ENCODE measurements around the gene KRTAP2-3.
A peak's percentile ranks its signal among the peaks of the same experiment; 100 is the strongest.
"Not testable (repeated sequence)": the region's sequence is repeated elsewhere in the genome, so short reads cannot be mapped to it uniquely, and the experiment has no call there.

The KRTAP2-3 gene

GRCh38 chr17:41065829-41066624 lies 6.1 kb upstream of the KRTAP2-3 start, which contains the start of gene KRTAP2-4:
Gene KRTAP2-4, minus strand, starts transcription at chr17:41065879. Its CDS starts 34 bp downstream, at chr17:41065845.
- Histone ChIP-seq H3K27ac (ENCODE audit: low read depth, low read length, severe bottlenecking) (no peak within 1 kb of the TSS), H3K4me1 (ENCODE audit: control insufficient read depth, insufficient read depth, low read length, poor library complexity, severe bottlenecking) (no peaks in the 10 kb centered on the region), H3K36me3 (ENCODE audit: control insufficient read depth, insufficient read depth, low read length) (no peaks in the 10 kb centered on the region), H3K9me3 (ENCODE audit: control insufficient read depth, low read length) (no peaks in the 10 kb centered on the region), H3K4me3 (ENCODE audit: extremely low read depth, insufficient read depth, low read length, poor library complexity, severe bottlenecking) (no peak within 1 kb of the TSS)
- WGBS, 2 experiments (ENCODE audit: insufficient coverage in 2 of 2) = 80 to 86% methylated on average over 3 to 5 of the region's 6 CpGs

GRCh38 chr17:41065016-41065689 lies 5.2 kb upstream of the KRTAP2-3 start:
- not testable (repeated sequence) for H3K4me3 ChIP-seq (ENCODE audit: extremely low read depth, insufficient read depth, low read length, poor library complexity, severe bottlenecking); H3K9me3 ChIP-seq (ENCODE audit: control insufficient read depth, low read length); H3K4me1 ChIP-seq (ENCODE audit: control insufficient read depth, insufficient read depth, low read length, poor library complexity, severe bottlenecking); H3K36me3 ChIP-seq (ENCODE audit: control insufficient read depth, insufficient read depth, low read length); H3K27ac ChIP-seq (ENCODE audit: low read depth, low read length, severe bottlenecking)
- WGBS, 2 experiments (ENCODE audit: insufficient coverage in 2 of 2) = 84% methylated on average over 3 of the region's 16 CpGs

- peaks cover 6% of the 10 kb centered on the region for H3K4me1 ChIP-seq (ENCODE audit: control insufficient read depth, insufficient read depth, low read length, poor library complexity, severe bottlenecking)
- WGBS, 2 experiments (ENCODE audit: insufficient coverage in 2 of 2) = no CpG with 5 or more reads among the region's 1 CpG
- no peak overlapping the region for H3K4me3 ChIP-seq (ENCODE audit: extremely low read depth, insufficient read depth, low read length, poor library complexity, severe bottlenecking)
Measured at GRCh38 chr17:41064301-41064700, 4.4 kb upstream of the KRTAP2-3 start.

GRCh38 chr17:41063449-41063848 lies 3.5 kb upstream of the KRTAP2-3 start:
- H3K27ac ChIP-seq (ENCODE audit: low read depth, low read length, severe bottlenecking) = no peak overlapping the region
- H3K4me3 ChIP-seq (ENCODE audit: extremely low read depth, insufficient read depth, low read length, poor library complexity, severe bottlenecking) = no peak overlapping the region
- H3K9me3 ChIP-seq (ENCODE audit: control insufficient read depth, low read length) = no peaks in the 10 kb centered on the region
- H3K4me1 ChIP-seq (ENCODE audit: control insufficient read depth, insufficient read depth, low read length, poor library complexity, severe bottlenecking) = peaks cover 11% of the 10 kb centered on the region
- no peaks in the 10 kb centered on the region for H3K36me3 ChIP-seq (ENCODE audit: control insufficient read depth, insufficient read depth, low read length)
- WGBS, 2 experiments (ENCODE audit: insufficient coverage in 2 of 2) = no CpG with 5 or more reads among the region's 4 CpGs

More at GRCh38 chr17:41064301-41064700, 4.4 kb upstream of the KRTAP2-3 start:
- H3K9me3 ChIP-seq (ENCODE audit: control insufficient read depth, low read length) = no peaks in the 10 kb centered on the region
- H3K36me3 ChIP-seq (ENCODE audit: control insufficient read depth, insufficient read depth, low read length) = no peaks in the 10 kb centered on the region
- H3K27ac ChIP-seq (ENCODE audit: low read depth, low read length, severe bottlenecking) = no peak overlapping the region

GRCh38 chr17:41061964-41062363 lies 2.0 kb upstream of the KRTAP2-3 start:
- Histone ChIP-seq H3K4me1 (ENCODE audit: control insufficient read depth, insufficient read depth, low read length, poor library complexity, severe bottlenecking) (peaks cover 11% of the 10 kb centered on the region), H3K9me3 (ENCODE audit: control insufficient read depth, low read length) (peaks cover 5% of the 10 kb centered on the region), H3K27ac (ENCODE audit: low read depth, low read length, severe bottlenecking) (peak overlapping the region; percentile 58), H3K36me3 (ENCODE audit: control insufficient read depth, insufficient read depth, low read length) (no peaks in the 10 kb centered on the region), H3K4me3 (ENCODE audit: extremely low read depth, insufficient read depth, low read length, poor library complexity, severe bottlenecking) (no peak overlapping the region)
- WGBS, 2 experiments (ENCODE audit: insufficient coverage in 2 of 2) = 89% methylated on average over 1 of the region's 1 CpG; no CpG with 5 or more reads in 1 of the 2 experiments

- H3K4me3 ChIP-seq (ENCODE audit: extremely low read depth, insufficient read depth, low read length, poor library complexity, severe bottlenecking); H3K36me3 ChIP-seq (ENCODE audit: control insufficient read depth, insufficient read depth, low read length): not testable (repeated sequence)
- WGBS, 2 experiments (ENCODE audit: insufficient coverage in 2 of 2) = 72 to 77% methylated on average over 4 to 5 of the region's 31 CpGs
- Histone ChIP-seq H3K27ac (ENCODE audit: low read depth, low read length, severe bottlenecking) (peak overlapping the region; percentile 63), H3K4me1 (ENCODE audit: control insufficient read depth, insufficient read depth, low read length, poor library complexity, severe bottlenecking) (peaks cover 11% of the 10 kb centered on the region), H3K9me3 (ENCODE audit: control insufficient read depth, low read length) (peaks cover 11% of the 10 kb centered on the region)
Measured at GRCh38 chr17:41059276-41060051, 450 bp downstream of the KRTAP2-3 start.

GRCh38 chr17:41058741-41059140 lies 1.2 kb downstream of the KRTAP2-3 start:
- Histone ChIP-seq H3K9me3 (ENCODE audit: control insufficient read depth, low read length) (peaks cover 11% of the 10 kb centered on the region), H3K27ac (ENCODE audit: low read depth, low read length, severe bottlenecking) (no peak overlapping the region), H3K4me3 (ENCODE audit: extremely low read depth, insufficient read depth, low read length, poor library complexity, severe bottlenecking) (no peak overlapping the region), H3K36me3 (ENCODE audit: control insufficient read depth, insufficient read depth, low read length) (no peaks in the 10 kb centered on the region), H3K4me1 (ENCODE audit: control insufficient read depth, insufficient read depth, low read length, poor library complexity, severe bottlenecking) (peaks cover 11% of the 10 kb centered on the region)
- 100% methylated on average over 1 of the region's 5 CpGs; no CpG with 5 or more reads in 1 of the 2 experiments for WGBS, 2 experiments (ENCODE audit: insufficient coverage in 2 of 2)

- peaks cover 11% of the 10 kb centered on the region for H3K4me1 ChIP-seq (ENCODE audit: control insufficient read depth, insufficient read depth, low read length, poor library complexity, severe bottlenecking)
- H3K9me3 ChIP-seq (ENCODE audit: control insufficient read depth, low read length) = peaks cover 17% of the 10 kb centered on the region
- no peak overlapping the region for H3K27ac ChIP-seq (ENCODE audit: low read depth, low read length, severe bottlenecking)
- 100% methylated on average over 1 of the region's 1 CpG; no CpG with 5 or more reads in 1 of the 2 experiments for WGBS, 2 experiments (ENCODE audit: insufficient coverage in 2 of 2)
- H3K36me3 ChIP-seq (ENCODE audit: control insufficient read depth, insufficient read depth, low read length) = no peaks in the 10 kb centered on the region
- no peak overlapping the region for H3K4me3 ChIP-seq (ENCODE audit: extremely low read depth, insufficient read depth, low read length, poor library complexity, severe bottlenecking)
Measured at GRCh38 chr17:41057547-41057946, 2.4 kb downstream of the KRTAP2-3 start.

- H3K4me1 ChIP-seq (ENCODE audit: control insufficient read depth, insufficient read depth, low read length, poor library complexity, severe bottlenecking); H3K4me3 ChIP-seq (ENCODE audit: extremely low read depth, insufficient read depth, low read length, poor library complexity, severe bottlenecking); H3K27ac ChIP-seq (ENCODE audit: low read depth, low read length, severe bottlenecking); H3K36me3 ChIP-seq (ENCODE audit: control insufficient read depth, insufficient read depth, low read length): not testable (repeated sequence)
- H3K9me3 ChIP-seq (ENCODE audit: control insufficient read depth, low read length) = peaks cover 17% of the 10 kb centered on the region
- WGBS, 2 experiments (ENCODE audit: insufficient coverage in 2 of 2) = no CpG with 5 or more reads among the region's 6 CpGs
Measured at GRCh38 chr17:41055130-41055529, 4.8 kb downstream of the KRTAP2-3 start, which contains the start of gene KRTAP2-2. Gene KRTAP2-2, minus strand, starts transcription at chr17:41055230. Its CDS starts 19 bp downstream, at chr17:41055211.

- H3K9me3 ChIP-seq (ENCODE audit: control insufficient read depth, low read length) = peaks cover 17% of the 10 kb centered on the region
- H3K4me3 ChIP-seq (ENCODE audit: extremely low read depth, insufficient read depth, low read length, poor library complexity, severe bottlenecking); H3K4me1 ChIP-seq (ENCODE audit: control insufficient read depth, insufficient read depth, low read length, poor library complexity, severe bottlenecking); H3K27ac ChIP-seq (ENCODE audit: low read depth, low read length, severe bottlenecking); H3K36me3 ChIP-seq (ENCODE audit: control insufficient read depth, insufficient read depth, low read length): not testable (repeated sequence)
- 92 to 96% methylated on average over 3 to 5 of the region's 9 CpGs for WGBS, 2 experiments (ENCODE audit: insufficient coverage in 2 of 2)
Measured at GRCh38 chr17:41054556-41054955, 5.4 kb downstream of the KRTAP2-3 start.
